HG03175 (cell line): ENCODE results near the gene C14orf180.

Source experiments
- ATAC-seq: cut with Tn5 transposase; IDR thresholded peaks from one replicate; pipeline ENCODE4 v1.9.1; 2021; ENCODE audit warnings: mild to moderate bottlenecking, moderate library complexity; ENCODE audit not compliant: unreplicated experiment

The C14orf180 gene

DNA sequence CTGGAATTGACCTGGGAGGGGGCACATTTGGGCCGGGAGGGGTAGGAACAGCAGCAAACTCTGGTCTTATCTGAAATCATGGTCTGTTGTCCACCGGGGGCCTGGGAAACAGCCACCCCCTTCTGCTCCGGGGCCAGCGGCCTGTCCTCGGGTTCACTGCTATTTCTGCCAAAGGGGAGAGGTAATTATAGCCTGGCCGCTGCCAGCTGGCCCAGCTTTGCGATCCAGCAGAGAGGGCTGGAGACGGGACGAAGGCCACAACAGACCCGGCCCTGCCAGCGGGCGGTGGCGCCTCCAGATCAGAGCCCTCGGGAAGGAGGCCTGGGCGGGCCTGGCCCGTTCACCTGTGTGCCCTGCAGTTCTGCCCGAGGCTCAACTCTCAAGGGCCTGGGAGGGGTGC lies at the start of gene C14orf180:
C14orf180 (plus strand) TSS at position 258 of the 400 bp plus-strand sequence. CDS start 6,667 bp downstream, outside the sequence.
- ATAC-seq: no peak

GRCh38 chr14:104530646-104531045 lies 48.9 kb upstream of the C14orf180 start:
- no peak for ATAC-seq

DNA sequence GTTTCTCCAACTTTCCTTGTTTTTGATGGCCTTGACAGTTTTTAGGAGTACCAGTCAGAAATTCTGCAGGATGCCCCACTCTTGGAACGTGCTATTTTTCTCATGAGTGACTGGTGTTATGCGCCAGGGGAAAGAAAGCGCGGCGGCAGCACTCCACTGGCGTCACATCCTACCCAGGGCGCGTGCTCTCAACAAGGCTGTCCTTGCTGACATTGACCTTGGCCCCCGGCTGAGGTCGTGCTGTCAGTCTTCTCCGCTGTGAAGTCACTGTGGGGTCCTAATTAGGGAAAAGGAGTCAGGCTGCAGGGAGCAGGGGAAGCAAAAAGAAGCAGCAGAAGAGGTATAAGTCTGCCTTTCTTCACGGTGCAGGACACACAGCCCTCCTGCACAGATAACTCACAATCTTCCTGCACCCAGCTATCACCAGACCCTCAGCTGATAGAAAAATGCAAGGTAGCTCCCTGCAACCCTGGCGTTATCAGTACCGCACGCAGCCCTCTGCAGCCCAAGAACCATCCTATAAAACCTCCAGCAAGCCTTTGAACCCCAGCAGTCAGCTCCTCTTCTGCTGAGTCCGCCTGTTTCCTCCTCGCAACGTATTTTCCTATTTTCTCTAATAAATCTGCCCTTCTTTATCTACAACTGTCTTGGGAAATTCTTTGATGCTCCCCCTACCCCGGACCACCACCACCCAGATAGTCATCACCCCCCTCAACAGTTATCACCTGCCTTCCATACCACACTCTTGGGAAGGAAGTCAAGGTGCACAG lies 48.0 kb upstream of the C14orf180 start:
- ATAC-seq: no peak

- ATAC-seq: no peak
Observed at GRCh38 chr14:104532191-104532555, 47.4 kb upstream of the C14orf180 start.

GRCh38 chr14:104534036-104534435 lies 45.5 kb upstream of the C14orf180 start:
- ATAC-seq: no peak

DNA sequence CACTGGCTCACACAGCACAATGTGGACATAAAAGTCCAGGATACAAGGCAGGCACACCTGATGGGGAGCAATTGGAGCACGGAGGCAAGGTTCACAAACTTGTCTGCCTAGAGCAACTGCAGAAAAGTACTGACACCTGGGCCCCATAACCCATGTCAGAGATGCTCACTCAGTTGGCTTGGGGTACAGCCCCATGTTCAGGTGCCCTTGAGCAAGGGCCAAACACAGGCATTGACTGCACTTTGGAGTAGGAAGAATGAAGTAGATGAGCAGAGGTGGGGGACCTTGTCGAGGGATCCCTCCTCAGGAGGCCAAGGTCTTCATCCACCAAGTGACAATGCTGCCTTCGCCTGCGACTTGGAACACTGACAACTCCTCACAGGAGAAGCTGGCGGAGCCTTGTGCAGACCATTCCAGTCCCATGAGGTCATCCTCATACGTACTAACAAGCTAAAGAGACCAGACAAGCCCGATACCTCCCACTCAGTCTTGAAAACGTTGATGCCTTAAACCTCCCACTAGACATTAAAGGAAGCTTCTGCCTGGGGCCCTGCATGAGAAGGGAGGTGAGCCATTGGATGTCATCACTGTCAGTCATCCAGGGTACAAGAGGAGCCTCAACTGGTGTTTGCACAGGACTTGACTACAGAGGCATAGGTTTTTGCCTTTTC lies 42.5 kb upstream of the C14orf180 start:
- ATAC-seq: no peak

DNA sequence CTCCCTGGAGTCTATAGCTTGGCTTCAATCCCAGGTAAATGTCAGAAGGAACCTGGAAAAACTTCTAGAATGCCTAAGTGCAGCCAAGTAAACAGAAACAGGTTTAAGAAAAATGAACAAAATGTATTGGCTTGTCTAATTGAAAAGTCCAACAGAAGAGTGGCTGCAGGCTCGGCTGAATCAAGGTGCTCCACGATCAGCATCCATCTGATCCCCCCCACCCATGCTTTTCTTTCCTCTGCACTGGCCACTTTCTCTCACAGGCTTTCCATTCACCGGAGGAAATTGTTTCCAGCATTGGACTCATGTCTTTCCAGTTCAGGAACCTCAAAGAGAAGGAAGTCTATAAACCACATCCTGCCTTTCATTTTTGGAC lies 42.0 kb upstream of the C14orf180 start:
- no peak for ATAC-seq

DNA sequence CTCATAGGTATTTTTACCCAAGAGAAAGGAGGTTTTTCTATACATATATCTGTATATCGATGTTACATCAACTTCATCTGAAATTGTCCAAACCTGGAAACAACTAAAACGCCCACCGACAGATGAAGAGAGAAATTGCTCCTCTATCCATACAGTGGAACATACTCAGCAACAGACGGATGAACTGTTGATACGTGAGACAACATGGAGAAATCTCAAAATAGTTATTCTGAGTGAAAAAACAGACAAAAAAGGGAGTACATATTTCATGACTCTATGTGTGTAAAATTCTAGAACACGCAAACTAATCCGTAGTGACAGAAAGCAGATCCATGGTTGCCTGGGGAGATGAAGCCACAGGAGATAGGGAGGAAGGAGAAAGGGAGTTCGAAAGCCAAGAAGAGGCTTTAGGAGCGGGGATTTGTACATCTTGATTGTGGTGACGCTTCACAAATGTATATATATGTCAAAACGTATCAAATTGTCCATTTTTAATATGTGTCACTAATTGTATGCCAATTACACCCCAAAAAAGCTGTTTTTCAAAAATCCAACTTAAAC lies 37.6 kb upstream of the C14orf180 start:
- ATAC-seq: no peak

DNA sequence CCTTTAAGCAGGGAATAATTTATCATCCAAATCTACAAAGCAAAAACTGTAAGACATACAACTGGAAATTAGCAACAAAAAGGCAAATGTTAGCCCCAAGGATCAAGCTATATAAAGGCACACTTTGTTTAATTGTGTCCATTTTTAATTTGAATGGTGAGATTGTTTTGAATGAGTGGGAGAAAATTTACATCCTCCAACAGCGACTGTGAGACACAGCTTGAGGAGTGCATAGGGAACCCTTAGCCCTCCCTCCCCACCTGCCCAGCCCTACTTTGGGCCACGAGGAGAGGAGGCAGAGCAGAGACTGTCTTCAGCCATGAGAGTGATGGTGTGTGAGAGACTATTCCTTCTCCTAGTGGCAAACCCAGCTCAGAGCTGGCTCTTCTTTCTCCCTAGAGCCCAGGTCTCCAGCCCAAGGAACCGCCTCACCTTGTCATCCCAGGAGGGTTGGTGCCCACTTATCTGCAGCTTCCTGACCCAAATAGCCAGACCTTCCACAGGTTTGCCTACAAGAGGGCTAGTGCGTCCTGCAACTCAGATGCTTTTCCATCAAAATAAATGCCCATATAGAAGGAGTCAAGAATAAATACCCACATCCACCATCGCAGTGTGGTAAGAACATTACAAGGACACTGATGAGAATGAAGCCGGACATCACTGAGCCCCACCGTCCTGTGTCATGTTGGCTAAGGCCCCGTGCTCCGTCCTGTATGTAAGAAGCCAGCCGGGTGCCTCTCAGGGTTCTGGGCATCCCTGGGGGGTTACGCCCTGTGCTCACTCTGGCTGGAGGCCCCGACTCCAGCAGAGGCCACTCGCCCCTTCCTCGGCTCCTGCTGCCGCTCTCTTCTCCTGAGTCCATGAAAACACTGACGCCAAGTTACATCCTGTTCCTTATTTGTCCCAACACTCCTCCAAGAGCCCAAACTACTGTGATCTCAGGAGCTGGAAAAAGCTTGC lies 36.4 kb upstream of the C14orf180 start:
- ATAC-seq: no peak

DNA sequence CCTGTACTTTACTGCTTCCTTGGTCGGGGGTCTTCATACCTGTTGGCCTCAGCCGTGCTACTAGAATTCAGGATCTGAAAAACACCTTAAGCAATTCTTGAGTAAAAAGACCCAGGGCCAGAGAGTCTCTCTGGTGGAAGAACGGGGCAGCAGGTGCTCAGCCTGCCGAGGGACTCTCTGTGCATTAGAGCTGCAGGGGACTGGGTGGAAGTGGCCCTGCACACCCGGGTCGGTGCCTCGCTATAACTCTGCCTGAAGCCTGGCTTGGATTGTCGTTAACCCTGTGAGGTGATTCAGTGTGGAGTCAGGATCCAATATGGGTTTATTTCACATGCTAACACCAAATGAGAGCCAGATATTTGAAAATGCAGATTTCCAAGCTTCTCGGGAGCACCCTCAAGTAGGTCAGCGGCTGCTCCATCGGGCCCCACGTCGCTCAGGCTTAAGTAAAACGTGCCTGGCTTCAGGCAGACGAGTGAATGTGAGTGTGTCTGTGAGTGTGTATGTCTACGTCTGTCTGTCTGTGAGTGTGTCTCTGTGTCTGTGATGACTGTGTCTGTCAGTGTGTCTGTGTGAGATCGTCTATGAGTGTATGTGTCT lies 35.1 kb upstream of the C14orf180 start:
- no peak for ATAC-seq

GRCh38 chr14:104545151-104545941 lies 34.2 kb upstream of the C14orf180 start:
- no peak for ATAC-seq

- no peak for ATAC-seq
Observed at GRCh38 chr14:104545942-104546501, 33.5 kb upstream of the C14orf180 start.

DNA sequence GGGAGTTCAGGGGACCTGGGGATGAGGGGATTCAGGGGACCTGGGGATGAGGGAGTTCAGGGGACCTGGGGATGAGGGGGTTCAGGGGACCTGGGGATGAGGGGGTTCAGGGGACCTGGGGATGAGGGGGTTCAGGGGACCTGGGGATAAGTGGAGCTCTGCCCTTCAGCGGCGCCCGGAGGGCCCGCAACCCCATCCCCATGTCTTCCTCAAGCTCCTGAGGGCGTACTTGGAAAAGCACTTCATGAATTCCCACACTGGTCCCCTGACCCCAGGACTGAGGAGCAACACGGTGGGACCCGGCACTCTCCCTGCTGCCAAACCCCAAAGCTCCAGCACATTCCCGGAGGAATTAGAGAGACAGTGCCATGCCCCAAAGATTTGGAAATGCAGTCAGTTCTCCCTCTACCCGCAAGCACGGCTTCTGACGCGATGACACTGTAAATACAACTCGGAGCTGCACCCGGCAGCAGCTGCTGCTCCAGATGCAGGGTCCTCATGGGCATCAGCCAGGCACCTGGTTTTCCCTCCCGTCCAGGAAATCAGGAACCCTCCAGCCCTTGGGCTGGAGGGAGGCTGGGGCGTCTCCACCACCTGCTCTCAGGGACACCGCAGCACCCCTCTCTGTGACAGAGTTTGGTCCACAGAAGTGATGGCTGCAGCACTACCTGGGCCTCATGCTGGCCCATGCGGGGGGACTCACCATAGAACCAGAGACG lies 32.8 kb upstream of the C14orf180 start:
- ATAC-seq: no peak

DNA sequence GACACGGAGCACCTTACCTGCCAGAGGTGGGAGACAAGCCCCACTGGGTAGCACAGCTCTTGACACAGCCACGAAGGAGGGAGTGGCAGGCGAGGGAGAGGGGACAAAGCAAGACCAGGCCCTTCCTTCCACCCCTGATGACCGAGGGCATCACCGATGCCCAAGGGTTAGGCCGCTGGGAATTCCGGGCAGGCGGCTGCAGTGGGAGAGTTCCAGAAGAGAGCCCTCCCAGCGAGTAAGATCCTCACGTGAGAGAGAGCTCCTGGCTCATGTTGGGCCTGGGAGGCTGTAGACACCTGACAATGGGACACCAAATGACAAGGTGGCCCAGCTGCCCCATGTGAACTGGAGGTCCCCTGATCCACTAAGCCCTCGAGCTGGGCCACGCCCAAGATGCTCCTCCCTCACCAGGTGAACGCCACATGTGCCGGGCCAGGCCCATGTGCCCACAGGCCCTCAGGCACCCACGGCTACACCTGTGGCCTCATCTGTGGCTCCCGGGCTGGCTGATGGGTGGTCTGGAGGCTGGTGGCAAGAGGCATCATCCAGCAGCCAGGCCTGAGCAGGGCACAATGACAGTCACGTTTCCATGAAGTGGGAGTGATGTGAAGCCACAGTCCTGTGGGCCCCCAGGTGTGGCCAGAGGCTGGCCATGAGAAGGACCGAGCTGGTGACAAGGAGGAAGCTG lies 32.1 kb upstream of the C14orf180 start:
- no peak for ATAC-seq

DNA sequence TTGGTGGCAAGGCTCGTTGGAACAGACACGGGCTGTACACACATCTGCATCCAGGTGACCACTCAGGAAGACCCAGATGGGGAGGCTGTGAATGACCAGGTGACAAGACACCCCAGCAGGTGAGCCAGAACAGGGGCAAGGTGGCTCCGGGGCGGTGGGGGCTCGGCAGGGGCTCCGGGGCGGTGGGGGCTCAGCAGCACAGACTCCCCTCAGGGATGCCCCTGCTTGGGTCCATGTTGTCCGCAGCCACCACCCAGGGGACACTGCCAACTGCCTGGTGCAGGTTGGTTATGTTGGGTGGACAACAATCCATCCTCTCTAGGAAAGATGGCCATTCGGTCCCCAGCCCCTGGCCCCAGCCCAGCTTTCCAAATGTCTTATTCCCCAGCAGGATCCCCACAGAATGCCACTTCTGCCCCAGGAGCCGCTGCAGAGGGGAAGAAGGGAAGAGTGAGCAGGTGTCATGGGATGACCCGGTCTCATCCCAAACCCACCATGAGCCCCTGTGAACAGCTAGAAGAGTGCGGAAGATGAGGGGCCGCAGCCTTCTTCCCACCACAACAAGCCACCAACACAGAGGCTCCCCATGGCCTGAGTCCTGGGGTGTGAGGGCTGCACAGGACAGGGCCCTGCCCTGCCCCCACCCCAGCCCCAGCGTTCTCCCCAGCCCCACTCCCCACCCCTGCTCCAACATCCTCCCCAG lies 31.4 kb upstream of the C14orf180 start:
- ATAC-seq: no peak

DNA sequence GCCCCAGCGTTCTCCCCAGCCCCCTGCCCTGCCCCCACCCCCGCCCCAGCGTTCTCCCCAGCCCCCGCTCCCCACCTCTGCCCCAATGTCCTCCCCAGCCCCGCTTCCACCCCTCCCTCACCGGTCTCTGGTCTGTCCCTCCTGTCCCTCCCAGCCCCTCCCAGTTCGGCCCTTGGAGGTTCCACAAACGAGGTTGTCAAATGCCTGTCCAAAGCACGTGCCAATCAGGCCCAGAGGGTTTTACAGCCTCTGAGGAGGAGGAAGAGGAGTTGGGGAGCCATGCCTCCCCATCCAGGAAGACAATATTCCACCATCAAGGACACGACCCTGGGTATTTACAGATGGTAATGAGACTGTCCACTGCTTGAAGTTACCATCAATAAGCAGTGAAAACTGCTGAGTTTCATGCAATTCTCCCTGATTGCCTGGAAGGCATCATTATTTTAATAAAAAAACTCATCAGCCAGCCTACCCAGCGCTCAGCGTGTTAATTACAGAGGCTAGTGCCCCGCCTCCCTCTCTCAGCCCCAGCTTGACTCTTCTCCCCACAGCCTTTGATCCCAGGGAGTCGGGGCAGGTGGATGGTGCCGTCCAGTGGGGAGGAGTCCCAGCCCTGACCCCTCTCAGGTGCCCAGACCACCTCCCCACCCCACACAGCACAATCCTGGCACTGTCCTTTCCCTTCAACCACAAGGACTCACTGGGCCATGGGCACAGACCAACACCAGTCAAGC lies 30.6 kb upstream of the C14orf180 start:
- no peak for ATAC-seq
